ENCODE results near the gene ZHX3. TPM values are rescaled to one million over a fixed set of nuclear protein-coding genes. Genes with fewer than 3 reads are reported as not detected.

The ZHX3 gene
- total and polyA plus RNA-seq, 2 of the 13 experiments (the other 11 are each of a cell fraction or from before 2014, with no cell fraction given) = 8.4 to 11.7 TPM

DNA sequence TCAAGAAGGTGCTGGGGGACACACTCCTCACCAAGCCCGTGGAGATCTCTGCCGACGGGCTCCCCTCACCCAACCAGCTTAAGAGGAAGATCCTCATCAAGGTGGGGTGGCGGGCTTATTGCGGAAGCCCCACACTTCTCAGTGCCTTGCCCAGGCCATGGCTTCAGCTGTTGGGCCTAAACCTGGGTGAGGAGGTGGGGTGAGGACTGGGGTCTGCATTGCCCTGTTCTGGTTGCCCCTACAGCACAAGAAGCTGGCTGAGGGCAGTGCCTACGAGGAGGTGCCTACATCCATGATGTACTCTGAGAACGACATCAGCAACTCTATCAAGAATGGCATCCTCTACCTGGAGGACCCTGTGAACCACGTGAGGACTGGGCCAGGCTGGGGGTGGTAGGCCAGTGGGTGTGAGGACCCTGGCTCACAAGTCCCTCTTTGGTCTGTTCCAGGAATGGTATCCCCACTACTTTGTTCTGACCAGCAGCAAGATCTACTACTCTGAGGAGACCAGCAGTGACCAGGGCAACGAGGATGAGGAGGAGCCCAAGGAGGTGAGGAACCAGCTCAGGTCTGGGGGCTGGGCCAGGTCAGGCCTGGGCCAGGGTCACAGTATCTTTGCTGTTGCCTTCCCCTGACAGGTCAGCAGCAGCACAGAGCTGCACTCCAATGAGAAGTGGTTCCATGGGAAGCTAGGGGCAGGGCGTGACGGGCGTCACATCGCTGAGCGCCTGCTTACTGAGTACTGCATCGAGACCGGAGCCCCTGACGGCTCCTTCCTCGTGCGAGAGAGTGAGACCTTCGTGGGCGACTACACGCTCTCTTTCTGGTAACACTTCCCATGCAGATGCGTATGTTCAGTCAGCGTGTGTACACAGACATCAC, 152.3 kb downstream of the ZHX3 start:
- H3K27ac ChIP-seq (ENCODE audit: extremely low read length, insufficient read depth, low read length) = no peak overlapping the region
- no peak overlapping the region for H3K4me2 ChIP-seq (ENCODE audit: low read depth, low read length)
- no peaks in the 10 kb centered on the region for H3K27me3 ChIP-seq (ENCODE audit: control insufficient read depth in 1 of 2, insufficient read depth in 2 of 2, low read length in 2 of 2)
- no peak overlapping the region for H3K9ac ChIP-seq (ENCODE audit: insufficient read depth, low read depth, low read length)
- BruUV-seq (replicated peaks) = no TSS peak
- DNase-seq (ENCODE audit: low spot score) (no peak), ATAC-seq (no peak), FAIRE-seq (no peak)
- CTCF ChIA-PET (ENCODE audit: low intra/inter-chr PET ratio, low total read pairs) = no interaction called here
- H3K4me1 ChIP-seq (ENCODE audit: insufficient read depth, low read length) = no peaks in the 10 kb centered on the region
- no peak overlapping the region for H3K4me3 ChIP-seq (replicated peaks in 1 of 3; ENCODE audit: insufficient read depth in 1 of 3, low read depth in 2 of 3, low read length in 3 of 3)
- POLR2A ChIA-PET = no interaction called here
- no peaks in the 10 kb centered on the region for H4K20me1 ChIP-seq (ENCODE audit: insufficient read depth, low read length)
- intact Hi-C loops (cut with micrococcal nuclease; ENCODE audit: unreplicated experiment) = no loop called here
- no peak overlapping the region for H2AFZ ChIP-seq (ENCODE audit: low read length)
- no peaks in the 10 kb centered on the region for H3K79me2 ChIP-seq (ENCODE audit: insufficient read depth, low read length)
- no peaks in the 10 kb centered on the region for H3K9me3 ChIP-seq (ENCODE audit: low read length)
- WGBS (ENCODE audit: low lambda C conversion rate) = 93% methylated on average over 24 of the region's 24 CpGs
- peaks cover 83 to 99% of the 10 kb centered on the region in 2 experiments for H3K36me3 ChIP-seq (replicated peaks in 1 of 2; ENCODE audit: control insufficient read depth in 1 of 2, insufficient read depth in 2 of 2, low read length in 2 of 2)
- in situ Hi-C loops (cut with HindIII; ENCODE audit: extremely low pct_ligation_motif_present, low pct_unique_long_range_greater_than_20kb) = no loop called here
- TF ChIP-seq, protein P1, sequence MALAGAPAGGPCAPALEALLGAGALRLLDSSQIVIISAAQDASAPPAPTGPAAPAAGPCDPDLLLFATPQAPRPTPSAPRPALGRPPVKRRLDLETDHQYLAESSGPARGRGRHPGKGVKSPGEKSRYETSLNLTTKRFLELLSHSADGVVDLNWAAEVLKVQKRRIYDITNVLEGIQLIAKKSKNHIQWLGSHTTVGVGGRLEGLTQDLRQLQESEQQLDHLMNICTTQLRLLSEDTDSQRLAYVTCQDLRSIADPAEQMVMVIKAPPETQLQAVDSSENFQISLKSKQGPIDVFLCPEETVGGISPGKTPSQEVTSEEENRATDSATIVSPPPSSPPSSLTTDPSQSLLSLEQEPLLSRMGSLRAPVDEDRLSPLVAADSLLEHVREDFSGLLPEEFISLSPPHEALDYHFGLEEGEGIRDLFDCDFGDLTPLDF (CRISPR knock-in tag; IDR thresholded peaks at IDR 0.05) = no peak
- TF ChIP-seq NKX3-1 (CRISPR knock-in tag; IDR thresholded peaks at IDR 0.05) (no peak), ZNF225 (CRISPR knock-in tag; IDR thresholded peaks at IDR 0.05) (0 out of 2 replicates have a peak, but pooled peaks have one; percentile 27), ZNF800 (CRISPR knock-in tag; IDR thresholded peaks at IDR 0.05) (no peak), ZNF260 (CRISPR knock-in tag; IDR thresholded peaks at IDR 0.05; ENCODE audit: borderline replicate concordance, low read depth) (no peak), DBP (CRISPR knock-in tag; IDR thresholded peaks at IDR 0.05; ENCODE audit: not compliant biosample characterization) (no peak), PBX3 (CRISPR knock-in tag; IDR thresholded peaks at IDR 0.05; ENCODE audit: borderline replicate concordance) (no peak), ZNF687 (CRISPR knock-in tag; IDR thresholded peaks at IDR 0.05) (peak; percentile 9; the same call in 1 of the 2 replicates), ZNF572 (CRISPR knock-in tag; IDR thresholded peaks at IDR 0.05) (no peak)
